Mononuclear cell (primary cell): ENCODE data around the gene PCDH9. TPM values are rescaled to one million over a fixed set of nuclear protein-coding genes. Genes with fewer than 3 reads are reported as not detected.
"Not testable (repeated sequence)": the region's sequence is repeated elsewhere in the genome, so short reads cannot be mapped to it uniquely, and the experiment has no call there.

ENCODE experiments used
- H3K27me3 ChIP-seq: 2 replicates; pipeline ENCODE4 v1.6.0; 2011; ENCODE audit warnings: low read length, control low read depth; ENCODE audit not compliant: insufficient read depth
- H3K4me1 ChIP-seq: 2 replicates; pipeline ENCODE4 v1.5.1; 2011; ENCODE audit warnings: mild to moderate bottlenecking, low read length, control low read depth; ENCODE audit not compliant: insufficient read depth
- H3K4me3 ChIP-seq: 2 replicates; pipeline ENCODE4 v1.5.1; 2011; ENCODE audit warnings: mild to moderate bottlenecking, low read length, moderate library complexity
- H3K9me3 ChIP-seq: 2 replicates; pipeline ENCODE4 v1.5.1; 2011; ENCODE audit warnings: low read depth, mild to moderate bottlenecking, control low read depth, low read length
- total RNA-seq: library from RNA; depleted of rRNA; stranded (reverse); fragments of >200 nt; gene quantifications from one replicate; pipeline ENCODE4 v1.2.3, GENCODE V29; 2012

The PCDH9 gene
- total RNA-seq, 1 donor: 1.5 TPM

DNA sequence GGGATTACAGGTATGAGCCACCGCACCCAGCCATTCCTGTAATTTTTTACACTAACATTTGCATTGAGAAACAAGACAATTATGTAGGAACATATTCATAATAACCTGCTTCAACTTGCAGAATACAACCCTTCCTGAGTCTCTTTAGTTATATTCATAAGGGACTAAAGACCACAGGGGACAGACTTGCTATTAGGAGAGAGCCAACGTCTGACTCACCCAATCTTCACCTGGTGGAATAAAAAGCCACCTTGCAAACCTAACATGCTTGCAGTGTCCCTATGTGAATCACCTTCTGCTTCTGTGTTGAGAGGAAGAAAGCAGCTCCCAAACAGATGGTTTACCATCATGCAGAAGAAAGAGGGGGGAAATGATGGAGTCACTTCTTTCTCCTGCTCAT, 456.1 kb downstream of the PCDH9 start:
- H3K9me3 ChIP-seq: no peaks in the 10 kb centered on the region
- no peaks in the 10 kb centered on the region for H3K27me3 ChIP-seq
- H3K4me1 ChIP-seq: no peaks in the 10 kb centered on the region
- no peak overlapping the region for H3K4me3 ChIP-seq

DNA sequence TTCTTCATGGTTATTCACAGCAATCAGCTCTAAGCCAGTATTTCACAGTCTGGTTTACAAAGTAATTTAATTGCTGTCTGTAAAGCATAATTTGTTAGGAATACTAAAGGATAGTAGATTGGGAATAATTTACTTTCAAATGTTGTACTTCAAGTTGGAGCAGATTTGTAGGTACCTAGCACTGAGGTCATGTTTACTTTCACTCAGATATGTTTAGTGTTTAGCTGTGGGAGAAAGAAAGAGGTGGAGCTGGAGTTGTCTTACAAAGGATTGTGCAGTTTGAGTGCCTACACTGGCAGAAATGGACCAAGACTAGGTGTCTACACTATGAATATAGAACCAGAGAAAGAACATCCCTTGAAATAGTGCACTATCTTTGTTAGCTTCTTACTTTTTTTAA, 464.6 kb downstream of the PCDH9 start:
- no peak overlapping the region for H3K4me3 ChIP-seq
- H3K27me3 ChIP-seq: no peaks in the 10 kb centered on the region
- H3K9me3 ChIP-seq: peaks cover 9% of the 10 kb centered on the region
- no peaks in the 10 kb centered on the region for H3K4me1 ChIP-seq

DNA sequence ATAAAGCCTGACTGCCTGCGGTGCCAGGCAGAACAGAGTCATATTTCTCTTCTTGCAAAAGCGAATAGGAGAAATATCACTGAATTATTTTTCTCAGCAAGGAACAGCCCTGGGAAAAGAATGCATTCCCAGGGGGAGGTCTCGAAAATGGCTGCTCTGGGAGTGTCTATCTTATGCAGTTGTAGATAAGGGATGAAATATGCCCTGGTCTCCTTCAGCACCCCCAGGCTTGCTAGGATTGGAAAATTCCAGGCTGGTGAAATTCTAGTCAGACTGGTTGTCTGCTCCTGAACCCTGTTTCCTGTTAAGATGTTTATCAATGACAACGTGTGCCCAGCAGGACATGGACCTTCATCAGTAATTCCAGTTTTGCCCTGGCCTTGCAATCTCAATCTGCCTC, 469.5 kb downstream of the PCDH9 start:
- peaks cover 15% of the 10 kb centered on the region for H3K9me3 ChIP-seq
- not testable (repeated sequence) for H3K4me1 ChIP-seq, H3K27me3 ChIP-seq, H3K4me3 ChIP-seq

DNA sequence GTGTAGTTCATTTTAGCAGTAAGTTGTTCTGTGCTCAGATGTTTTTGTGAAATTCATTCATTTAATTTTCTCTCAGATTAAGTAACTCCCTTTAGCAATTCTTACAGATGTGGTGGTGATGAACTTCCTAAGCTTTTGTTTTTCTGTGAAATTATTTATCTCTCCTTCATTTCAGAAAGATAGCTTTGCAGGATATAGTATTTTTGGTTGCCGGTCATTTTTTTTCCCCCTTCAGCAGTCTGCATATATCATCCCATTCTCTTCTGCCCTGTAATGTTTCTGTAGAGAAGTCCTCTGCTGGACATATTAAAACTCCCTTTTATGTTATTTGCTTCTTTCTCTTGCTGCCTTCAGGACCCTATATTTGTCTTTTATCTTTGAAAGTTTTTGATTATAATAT, 470.2 kb downstream of the PCDH9 start:
- H3K4me1 ChIP-seq: no peaks in the 10 kb centered on the region
- H3K27me3 ChIP-seq: no peaks in the 10 kb centered on the region
- H3K4me3 ChIP-seq: no peak overlapping the region
- H3K9me3 ChIP-seq: peaks cover 15% of the 10 kb centered on the region

DNA sequence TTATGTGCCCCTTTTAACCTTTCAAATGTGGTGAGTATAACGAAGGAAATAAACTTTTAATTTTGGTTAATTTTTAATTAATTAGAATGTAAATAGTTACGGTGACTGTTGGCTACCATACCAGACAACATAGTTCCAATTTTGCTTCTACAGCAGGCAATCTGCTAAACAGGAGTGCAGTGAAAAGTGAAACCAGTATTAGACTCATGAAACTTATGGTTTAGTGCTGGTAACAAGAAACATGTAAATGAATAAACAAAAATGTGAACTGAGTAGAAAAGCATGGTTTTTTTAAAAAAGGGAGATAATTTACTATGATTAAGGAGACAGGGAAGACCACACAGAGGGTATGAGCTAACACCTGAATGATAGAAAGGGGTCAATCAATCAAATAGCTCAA, 478.4 kb downstream of the PCDH9 start:
- Histone ChIP-seq H3K9me3 (peaks cover 18% of the 10 kb centered on the region), H3K27me3 (no peaks in the 10 kb centered on the region), H3K4me3 (no peak overlapping the region), H3K4me1 (no peaks in the 10 kb centered on the region)

DNA sequence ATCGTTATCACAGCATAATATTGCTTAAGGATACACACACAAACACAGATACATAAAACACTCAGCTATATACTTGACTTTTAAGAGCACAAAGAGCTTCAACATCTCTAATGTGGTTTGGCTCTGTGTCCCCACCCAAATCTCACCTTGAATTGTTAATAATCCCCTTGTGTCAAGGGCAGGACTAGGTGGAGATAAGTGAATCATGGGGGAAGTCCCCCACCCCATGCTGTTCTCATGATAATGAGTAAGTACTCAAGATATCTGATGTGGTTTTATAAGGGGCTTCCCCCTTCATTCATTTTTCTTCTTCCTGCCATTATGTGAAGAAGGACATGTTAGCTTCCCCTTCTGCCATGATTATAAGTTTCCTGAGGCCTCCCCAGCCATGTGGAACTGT, 481.4 kb downstream of the PCDH9 start:
- no peaks in the 10 kb centered on the region for H3K27me3 ChIP-seq
- H3K4me3 ChIP-seq: no peak overlapping the region
- H3K9me3 ChIP-seq: peaks cover 18% of the 10 kb centered on the region
- no peaks in the 10 kb centered on the region for H3K4me1 ChIP-seq

DNA sequence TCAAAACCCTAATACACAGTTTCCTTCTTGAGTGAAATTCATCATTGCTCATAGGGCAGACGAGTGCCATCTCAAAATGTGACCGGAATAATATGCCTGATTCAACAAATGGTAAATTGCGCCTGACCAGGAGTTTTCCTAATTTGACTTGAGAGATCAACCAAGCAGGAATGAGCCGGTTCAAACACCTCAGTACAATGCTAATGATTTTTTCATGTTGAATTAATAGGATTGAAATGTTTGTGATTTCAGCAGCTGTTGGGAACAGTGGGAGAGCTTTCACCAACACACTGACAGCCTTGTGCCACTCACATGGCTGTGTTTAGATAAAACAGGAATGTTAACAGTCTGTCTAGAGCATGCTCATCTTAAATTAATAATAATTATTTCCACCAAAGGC, 484.8 kb downstream of the PCDH9 start:
- no peak overlapping the region for H3K4me3 ChIP-seq

DNA sequence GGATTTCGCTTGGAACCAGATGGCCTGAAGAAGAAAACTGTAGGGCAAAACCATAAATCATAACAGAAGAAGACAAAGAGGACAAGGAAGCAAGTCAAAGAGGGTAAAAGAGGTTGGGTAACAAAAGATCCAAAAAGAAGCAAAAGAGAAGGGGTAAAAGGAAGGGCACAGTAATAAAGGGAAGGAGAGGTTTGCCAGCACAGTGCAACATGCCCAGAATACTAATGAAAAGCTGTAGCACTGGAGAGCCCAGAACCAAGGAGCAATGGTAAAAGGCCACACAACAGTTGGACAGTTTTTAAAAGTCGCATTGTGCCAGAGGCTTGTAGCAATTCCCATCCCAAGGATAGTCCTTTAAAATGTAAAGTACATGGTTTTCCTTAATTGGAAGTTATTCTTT, 506.6 kb downstream of the PCDH9 start:
- Histone ChIP-seq H3K27me3 (no peaks in the 10 kb centered on the region), H3K4me1 (no peaks in the 10 kb centered on the region), H3K4me3 (no peak overlapping the region)

More for the DNA sequence above, 484.8 kb downstream of the PCDH9 start:
- H3K4me1 ChIP-seq: no peaks in the 10 kb centered on the region
- peaks cover 17% of the 10 kb centered on the region for H3K9me3 ChIP-seq
- H3K27me3 ChIP-seq: no peaks in the 10 kb centered on the region

DNA sequence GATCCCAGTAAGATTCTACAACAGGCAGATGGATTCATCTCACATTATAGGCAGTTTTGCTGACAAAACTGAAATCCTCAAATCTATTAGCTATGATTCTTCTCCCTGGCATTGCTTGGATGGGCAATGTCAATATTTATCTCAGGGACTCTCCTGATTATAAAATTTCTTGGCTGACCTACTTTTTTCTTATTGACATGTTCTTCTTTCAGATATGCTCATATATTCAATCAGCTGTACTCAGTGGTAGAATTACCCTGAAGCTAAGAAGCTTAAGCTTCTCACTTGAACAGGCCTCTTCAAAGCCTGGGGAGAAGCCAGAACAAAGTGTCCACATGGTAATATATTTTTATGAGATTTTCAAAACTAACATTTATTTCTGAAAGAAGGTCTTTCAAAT, 513.6 kb downstream of the PCDH9 start:
- Histone ChIP-seq H3K4me3 (no peak overlapping the region), H3K27me3 (no peaks in the 10 kb centered on the region), H3K9me3 (no peaks in the 10 kb centered on the region), H3K4me1 (no peaks in the 10 kb centered on the region)

More for the DNA sequence above, 506.6 kb downstream of the PCDH9 start:
- H3K9me3 ChIP-seq: no peaks in the 10 kb centered on the region

DNA sequence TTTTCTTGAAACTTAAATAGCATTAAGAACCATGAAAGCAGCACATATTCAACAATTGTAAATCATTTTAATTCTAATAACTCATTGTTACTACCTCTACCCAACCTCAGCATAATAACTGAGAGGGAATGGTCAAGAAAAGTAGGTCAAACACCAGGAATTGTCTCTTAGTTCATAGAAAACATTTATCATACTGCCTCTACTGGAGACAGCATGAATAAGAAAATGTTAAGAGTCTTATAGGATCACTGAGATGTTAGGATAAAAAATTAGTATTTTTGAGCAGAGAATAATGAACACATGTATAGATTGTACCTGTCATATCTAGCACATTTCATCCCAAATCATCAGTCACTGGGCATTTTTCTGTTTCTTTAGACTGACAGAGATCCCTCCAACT, 515.3 kb downstream of the PCDH9 start:
- Histone ChIP-seq H3K4me1 (no peaks in the 10 kb centered on the region), H3K4me3 (no peak overlapping the region), H3K9me3 (no peaks in the 10 kb centered on the region), H3K27me3 (no peaks in the 10 kb centered on the region)

DNA sequence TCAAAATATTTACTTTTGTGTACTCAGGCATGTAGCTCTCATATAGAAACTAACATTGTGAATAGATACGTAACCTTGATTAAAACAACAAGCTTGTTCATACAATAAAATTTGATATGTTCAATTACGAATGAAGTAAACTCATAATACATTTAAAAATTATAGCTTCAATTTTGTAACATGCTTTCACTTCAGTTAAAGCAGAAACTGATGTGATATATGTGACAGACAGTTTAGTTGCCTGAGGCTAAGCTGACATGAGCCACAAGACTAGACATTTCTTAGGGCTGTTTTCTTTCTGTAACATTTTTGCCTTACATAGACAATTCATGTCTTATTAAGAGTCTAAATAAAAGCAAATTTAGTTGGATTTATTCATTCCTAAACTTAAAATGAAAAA, 526.0 kb downstream of the PCDH9 start:
- Histone ChIP-seq H3K27me3 (no peaks in the 10 kb centered on the region), H3K4me1 (no peaks in the 10 kb centered on the region), H3K9me3 (no peaks in the 10 kb centered on the region), H3K4me3 (no peak overlapping the region)

DNA sequence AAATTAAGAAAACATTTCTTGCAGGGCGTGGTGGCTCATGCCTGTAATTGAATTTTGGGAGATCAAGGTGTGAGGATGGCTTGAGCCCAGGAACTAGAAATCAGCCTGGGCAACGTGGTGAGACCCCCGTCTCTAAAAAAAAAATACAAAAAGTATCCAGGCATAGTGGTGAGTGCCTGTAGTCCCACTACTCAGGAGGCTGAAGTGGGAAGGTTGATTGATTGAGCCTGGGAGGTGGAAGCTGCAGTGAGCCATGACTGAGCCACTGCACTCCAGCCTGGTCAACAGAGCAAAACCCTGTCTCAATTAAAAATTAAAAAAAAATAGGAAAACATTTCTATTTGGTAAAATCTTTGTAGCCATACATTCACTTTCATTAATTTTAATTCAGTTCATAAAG, 526.5 kb downstream of the PCDH9 start:
- Histone ChIP-seq H3K4me3 (no peak overlapping the region), H3K4me1 (no peaks in the 10 kb centered on the region), H3K27me3 (no peaks in the 10 kb centered on the region), H3K9me3 (no peaks in the 10 kb centered on the region)

DNA sequence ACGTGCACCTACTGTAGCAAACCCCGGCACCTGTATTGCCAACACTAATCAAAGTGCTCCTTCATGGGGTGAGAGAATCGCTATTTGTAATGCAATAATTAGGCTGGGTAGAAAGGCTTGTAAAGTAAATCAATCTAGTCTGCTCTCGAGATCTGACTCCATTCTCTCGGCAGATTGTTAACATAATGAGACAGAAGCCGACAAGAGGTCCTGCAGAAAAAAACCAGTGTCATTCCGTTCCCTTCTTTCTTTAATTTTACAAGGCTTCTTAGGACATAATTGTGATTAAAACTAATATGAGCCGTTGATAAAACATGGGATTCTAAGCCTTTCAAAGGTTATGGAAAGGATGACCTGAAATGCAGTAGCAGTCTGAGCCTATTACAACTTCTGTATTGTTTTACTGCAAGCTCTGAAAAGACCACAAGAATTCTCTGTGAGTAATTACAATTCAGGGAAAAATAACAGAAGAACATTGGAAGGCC, 530.0 kb downstream of the PCDH9 start:
- Histone ChIP-seq H3K27me3 (no peaks in the 10 kb centered on the region), H3K4me1 (no peaks in the 10 kb centered on the region), H3K9me3 (no peaks in the 10 kb centered on the region), H3K4me3 (no peak overlapping the region)

DNA sequence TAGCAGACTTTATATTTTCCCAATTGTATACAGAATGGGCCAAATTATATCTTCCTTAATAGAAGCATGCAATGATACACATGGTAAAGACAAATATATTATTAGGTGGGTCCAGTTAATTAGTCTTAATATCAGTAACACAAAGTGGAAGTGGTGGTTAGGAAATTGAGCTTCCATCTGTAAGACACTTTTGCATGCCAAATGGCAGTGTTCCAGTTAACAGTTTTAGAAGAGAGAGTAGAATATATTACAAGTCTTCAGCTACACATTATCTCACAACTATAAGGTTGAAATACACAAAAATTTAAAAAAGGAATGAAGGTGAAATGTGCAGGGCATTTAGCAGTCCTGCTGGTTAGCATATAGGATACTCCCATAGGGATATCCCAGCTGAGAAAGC, 536.5 kb downstream of the PCDH9 start:
- Histone ChIP-seq H3K4me1 (no peaks in the 10 kb centered on the region), H3K9me3 (no peaks in the 10 kb centered on the region), H3K27me3 (no peaks in the 10 kb centered on the region), H3K4me3 (no peak overlapping the region)

DNA sequence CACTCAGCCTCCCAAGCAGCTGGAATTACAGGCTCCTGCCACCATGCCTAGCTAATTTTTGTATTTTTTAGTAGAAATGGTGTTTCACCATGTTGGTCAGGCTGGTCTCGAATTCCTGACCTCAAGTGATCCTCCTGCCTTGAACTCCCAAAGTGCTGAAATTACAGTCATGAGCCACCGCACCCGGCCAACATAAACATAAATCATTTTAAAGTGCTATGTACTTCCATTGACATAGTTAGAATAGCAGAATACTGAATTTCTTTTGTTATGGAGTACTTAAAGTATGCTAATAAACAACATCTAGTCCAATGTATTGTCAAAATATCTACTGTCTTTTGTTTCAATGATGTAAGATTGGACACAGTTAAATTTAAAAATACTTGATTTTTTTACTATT, 539.0 kb downstream of the PCDH9 start:
- H3K9me3 ChIP-seq: no peaks in the 10 kb centered on the region
- no peaks in the 10 kb centered on the region for H3K27me3 ChIP-seq
- H3K4me3 ChIP-seq: no peak overlapping the region
- H3K4me1 ChIP-seq: no peaks in the 10 kb centered on the region

DNA sequence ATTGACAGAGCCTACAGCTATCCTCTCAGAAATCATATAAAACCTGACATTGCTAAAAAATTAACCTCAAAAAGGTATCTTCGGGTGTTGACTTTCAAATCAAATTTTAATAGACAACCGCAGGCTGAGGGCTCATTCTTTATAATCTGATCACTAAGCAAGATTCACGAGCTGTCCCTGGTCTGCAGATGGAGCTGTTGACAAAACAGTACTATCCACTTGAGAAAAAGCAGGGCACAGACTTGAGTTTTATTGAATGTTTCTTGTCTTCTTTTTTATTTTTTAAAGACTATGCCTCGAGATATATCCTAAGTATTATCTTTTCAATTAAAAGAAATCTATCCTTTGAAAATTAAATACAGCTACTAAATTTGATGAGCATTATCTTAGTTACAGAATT, 540.5 kb downstream of the PCDH9 start:
- no peak overlapping the region for H3K4me3 ChIP-seq
- no peaks in the 10 kb centered on the region for H3K9me3 ChIP-seq
- no peaks in the 10 kb centered on the region for H3K4me1 ChIP-seq
- H3K27me3 ChIP-seq: no peaks in the 10 kb centered on the region
